IMR-90 (cell line): Measurements from ENCODE around the gene SPSB2. TPM values are rescaled to one million over a fixed set of nuclear protein-coding genes. Genes with fewer than 3 reads are reported as not detected.

Source experiments
- ATAC-seq: fragments of 200-7000 bp; cut with Tn5 transposase; 2 replicates; pipeline ENCODE4 v1.9.1; 2020; ENCODE audit warnings: low read depth, mild to moderate bottlenecking, moderate library complexity
- BruUV-seq: library from RNA; stranded (reverse); fragments of 400-500 nt; replicated peaks from 2 replicates; lab custom pipeline; 2021; lab: Mats Ljungman, UMichigan
- CTCF ChIA-PET: fragments of 300-600 bp; formaldehyde crosslinking; extraction: SDS; loops from one replicate; lab custom pipeline; 2021; ENCODE audit warnings: antibody characterized with exemption; lab: Yijun Ruan, JAX
- POLR2A ChIA-PET: fragments of 300-600 bp; sonication (Branson Sonifier 250); formaldehyde crosslinking; loops from one replicate; lab custom pipeline; 2022; ENCODE audit warnings: antibody characterized with exemption; ENCODE audit not compliant: unreplicated experiment; lab: Charles Lee
- DNase-seq: peaks from one replicate; pipeline ENCODE4 v3.0.0; 2013
- H2AFZ ChIP-seq: replicated peaks from 2 replicates; pipeline ENCODE3; 2013; ENCODE audit warnings: low read length, mild to moderate bottlenecking; ENCODE audit not compliant: poor library complexity
- H2AK5ac ChIP-seq: 2 replicates; pipeline ENCODE4 v1.6.1; 2013; ENCODE audit warnings: low read depth, low read length, inconsistent platforms
- H2AK9ac ChIP-seq: replicated peaks from 2 replicates; pipeline ENCODE3; 2013; ENCODE audit warnings: mild to moderate bottlenecking, low read depth, low read length, moderate library complexity; ENCODE audit not compliant: poor library complexity
- H2BK120ac ChIP-seq: 2 replicates; pipeline ENCODE4 v1.6.1; 2013; ENCODE audit warnings: low read depth, low read length, inconsistent platforms
- H2BK15ac ChIP-seq: 3 replicates; pipeline ENCODE4 v1.6.1; 2013; ENCODE audit warnings: low read depth, low read length, inconsistent platforms
- H2BK20ac ChIP-seq: 2 replicates; pipeline ENCODE4 v1.6.1; 2013; ENCODE audit warnings: low read depth, mild to moderate bottlenecking, inconsistent platforms, low read length, moderate library complexity
- H2BK5ac ChIP-seq: 2 replicates; pipeline ENCODE4 v1.6.1; 2013; ENCODE audit warnings: mild to moderate bottlenecking, low read depth, low read length, inconsistent platforms; ENCODE audit not compliant: poor library complexity, severe bottlenecking
- H3K14ac ChIP-seq: replicated peaks from 2 replicates; pipeline ENCODE4 v1.6.1; 2013; ENCODE audit warnings: low read depth, low read length, inconsistent platforms
- H3K18ac ChIP-seq: 2 replicates; pipeline ENCODE4 v1.6.1; 2013; ENCODE audit warnings: low read depth, low read length, control low read depth
- H3K23ac ChIP-seq: 2 replicates; pipeline ENCODE4 v1.6.1; 2013; ENCODE audit warnings: low read depth, low read length, inconsistent platforms
- H3K27ac ChIP-seq: 2 replicates; pipeline ENCODE4 v1.5.1; 2013; ENCODE audit warnings: mild to moderate bottlenecking, control low read depth, low read length; ENCODE audit not compliant: insufficient read depth
- H3K27me3 ChIP-seq: 2 replicates; pipeline ENCODE4 v1.6.1; 2013; ENCODE audit warnings: low read length; ENCODE audit not compliant: control insufficient read depth, insufficient read depth
- H3K36me3 ChIP-seq: 2 replicates; pipeline ENCODE4 v1.6.1; 2013; ENCODE audit warnings: low read length, mixed read lengths; ENCODE audit not compliant: control insufficient read depth, insufficient read depth
- H3K4ac ChIP-seq: 2 replicates; pipeline ENCODE4 v1.6.1; 2013; ENCODE audit warnings: low read depth, low read length, inconsistent platforms
- H3K4me1 ChIP-seq: 2 replicates; pipeline ENCODE4 v1.6.1; 2013; ENCODE audit warnings: low read length, mixed read lengths; ENCODE audit not compliant: control insufficient read depth, insufficient read depth
- H3K4me2 ChIP-seq: 2 replicates; pipeline ENCODE4 v1.6.1; 2013; ENCODE audit warnings: low read depth, mild to moderate bottlenecking, control low read depth, low read length, moderate library complexity
- H3K4me3 ChIP-seq: 2 replicates; pipeline ENCODE4 v1.5.1; 2013; ENCODE audit warnings: low read depth, mild to moderate bottlenecking, control low read depth, low read length, moderate library complexity; ENCODE audit not compliant: insufficient read depth
- H3K56ac ChIP-seq: 2 replicates; pipeline ENCODE4 v1.6.1; 2013; ENCODE audit warnings: low read length, inconsistent platforms; ENCODE audit not compliant: insufficient read depth; ENCODE audit errors: extremely low read depth
- H3K79me1 ChIP-seq, 2 experiments: 2 replicates each; pipeline ENCODE4 v1.6.1; 2013; ENCODE audit warnings: low read length in 2 of 2, inconsistent platforms in 1 of 2, low read depth in 1 of 2
- H3K9ac ChIP-seq: 2 replicates; pipeline ENCODE4 v1.6.1; 2013; ENCODE audit warnings: low read depth, low read length, control low read depth
- H3K9me1 ChIP-seq: 2 replicates; pipeline ENCODE4 v1.6.1; 2013; ENCODE audit warnings: low read length, inconsistent platforms; ENCODE audit not compliant: insufficient read depth
- H3K9me3 ChIP-seq: 2 replicates; pipeline ENCODE4 v1.6.1; 2013; ENCODE audit warnings: low read length; ENCODE audit not compliant: control insufficient read depth, insufficient read depth
- H4K20me1 ChIP-seq: 2 replicates; pipeline ENCODE4 v1.6.1; 2013; ENCODE audit warnings: low read length, inconsistent platforms; ENCODE audit not compliant: insufficient read depth
- H4K5ac ChIP-seq: 2 replicates; pipeline ENCODE4 v1.6.1; 2013; ENCODE audit warnings: mild to moderate bottlenecking, low read depth, low read length, control low read depth
- H4K8ac ChIP-seq, 2 experiments: 2 replicates each; pipeline ENCODE4 v1.6.1; 2013; ENCODE audit warnings: low read depth in 2 of 2, low read length in 2 of 2, control low read depth in 1 of 2, inconsistent platforms in 1 of 2
- H4K91ac ChIP-seq: 2 replicates; pipeline ENCODE4 v1.6.1; 2013; ENCODE audit warnings: low read depth, low read length, inconsistent platforms; ENCODE audit not compliant: insufficient read depth
- BHLHE40 ChIP-seq: fragments of 150-350 bp; IDR thresholded peaks from 2 replicates; pipeline ENCODE4 v1.6.1; 2016; ENCODE audit warnings: mild to moderate bottlenecking, low read depth, low read length
- CEBPB ChIP-seq: IDR thresholded peaks from 2 replicates; pipeline ENCODE4 v1.6.1; 2012; ENCODE audit warnings: low read depth, low read length, improper control_type of control experiment
- CHD1 ChIP-seq: IDR thresholded peaks from 2 replicates; pipeline ENCODE4 v1.6.1; 2012; ENCODE audit warnings: low read depth, low read length, improper control_type of control experiment
- MAFK ChIP-seq: IDR thresholded peaks from 2 replicates; pipeline ENCODE4 v1.6.1; 2012; ENCODE audit warnings: low read depth, low read length, improper control_type of control experiment
- MXI1 ChIP-seq: IDR thresholded peaks from 2 replicates; pipeline ENCODE4 v1.6.1; 2012; ENCODE audit warnings: low read depth, mild to moderate bottlenecking, low read length, moderate library complexity, borderline replicate concordance
- NFE2L2 ChIP-seq: fragments of 150-350 bp; IDR thresholded peaks from 2 replicates; pipeline ENCODE4 v1.6.1; 2016; ENCODE audit warnings: low read depth, mild to moderate bottlenecking, low read length
- RCOR1 ChIP-seq: IDR thresholded peaks from 2 replicates; pipeline ENCODE4 v1.6.1; 2012; ENCODE audit warnings: mild to moderate bottlenecking, low read length, improper control_type of control experiment; ENCODE audit not compliant: insufficient replicate concordance
- WGBS, 2 experiments: methylation state at CpG; one replicate each; pipeline versions ENCODE4 v1.1.5 to v1.1.7; 2013; ENCODE audit warnings: missing lambda C conversion rate in 2 of 2; ENCODE audit not compliant: insufficient read length in 1 of 2; ENCODE audit errors: extremely low coverage in 2 of 2; 5-methylcytosine and 5-hydroxymethylcytosine counted together
- dilution Hi-C: fragments of 300-500 bp; cut with HindIII; formaldehyde crosslinking; loops from one replicate; pipeline ENCODE4 v1.14.3; 2018; ENCODE audit warnings: low sequenced_read_pairs; ENCODE audit not compliant: unreplicated experiment
- in situ Hi-C: fragments of 300-500 bp; cut with MboI; formaldehyde crosslinking; loops from 3 replicates; pipeline ENCODE4 v1.14.3; 2019; ENCODE audit warnings: low sequenced_read_pairs, inconsistent platforms, mixed read lengths
- intact Hi-C: fragments of 100-400 bp; cut with micrococcal nuclease; formaldehyde crosslinking; loops from 2 replicates; pipeline ENCODE4 v1.10.0; 2022
- polyA plus RNA-seq, 3 experiments: library from polyadenylated mRNA; depleted of rRNA; stranded (reverse); fragments of >200 nt; gene quantifications; 2 replicates each; pipeline ENCODE4 v1.2.3, GENCODE V29; 2012; ENCODE audit warnings: low replicate concordance in 1 of 3
- total RNA-seq: library from RNA; depleted of rRNA; stranded (reverse); fragments of >200 nt; gene quantifications from 2 replicates; pipeline ENCODE4 v1.2.3, GENCODE V29; 2012
- TF ChIP-seq, protein P1 (sequence below): conservative IDR thresholded peaks from 2 replicates; pipeline ENCODE4 v1.5.1; 2012; ENCODE audit warnings: mild to moderate bottlenecking, low read depth, low read length, improper control_type of control experiment
- TF ChIP-seq, protein P2 (sequence below): fragments of 150-350 bp; IDR thresholded peaks from 2 replicates; pipeline ENCODE4 v1.6.1; 2017; ENCODE audit warnings: mild to moderate bottlenecking, antibody characterized with exemption, low read length, low read depth

Gene SPSB2
- total and polyA plus RNA-seq, 2 of the 4 experiments (the other 2 are of a cell fraction) = 1.3 to 4.1 TPM

DNA sequence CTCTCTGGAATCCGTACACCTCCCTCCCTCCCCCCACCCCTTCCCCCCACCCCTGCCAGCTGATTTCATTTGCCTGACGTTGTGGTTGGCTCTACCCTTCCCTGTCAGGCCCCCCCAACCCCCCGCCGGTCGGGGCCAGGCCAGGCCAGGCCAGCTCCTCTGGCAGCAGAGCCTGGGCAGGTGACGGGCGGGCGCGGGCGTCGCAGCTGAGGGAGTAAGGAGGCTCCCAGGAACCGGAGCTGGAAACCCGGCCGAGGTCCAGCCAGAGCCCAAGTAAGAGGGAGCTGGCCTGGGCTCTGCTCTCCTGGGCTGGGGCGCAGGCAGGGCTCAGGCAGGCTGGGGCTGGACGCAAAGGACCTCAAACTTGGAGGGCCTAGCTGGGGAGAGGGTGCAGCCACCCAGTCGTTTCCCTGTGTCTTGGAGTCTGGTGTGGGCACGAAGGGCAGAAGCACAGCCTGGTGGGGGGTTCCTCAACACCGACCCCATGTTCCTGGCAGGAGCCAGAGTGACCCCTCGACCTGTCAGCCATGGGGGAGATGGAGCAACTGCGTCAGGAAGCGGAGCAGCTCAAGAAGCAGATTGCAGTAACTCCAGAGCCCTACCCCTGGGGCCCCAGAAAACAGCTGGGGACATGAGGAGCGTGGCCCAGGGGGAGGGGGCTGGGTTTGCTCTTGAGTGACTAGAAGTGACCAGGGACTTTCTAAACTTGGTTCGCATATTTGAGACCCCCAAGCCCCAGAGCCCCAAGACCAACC lies 32.2 kb downstream of the SPSB2 start, which contains the start of gene GNB3:
Gene GNB3, plus strand, starts transcription at position 165 of the 755 bp plus-strand sequence. Its CDS starts 363 bp downstream, at position 528.
- Histone ChIP-seq H3K4me3 (no peak within 1 kb of the TSS), H2AK9ac (no peak within 1 kb of the TSS), H2BK5ac (no peak within 1 kb of the TSS), H4K8ac (no peak within 1 kb of the TSS), H3K14ac (no peak within 1 kb of the TSS), H3K9me3 (no peaks in the 10 kb centered on the region), H3K4ac (no peak within 1 kb of the TSS), H2BK120ac (no peak within 1 kb of the TSS), H3K79me1 (no peaks in the 10 kb centered on the region; a peak in 2 of 4 replicates), H3K18ac (no peak within 1 kb of the TSS), H3K27me3 (no peaks in the 10 kb centered on the region), H3K9ac (no peak within 1 kb of the TSS), H4K91ac (no peak within 1 kb of the TSS), H2AFZ (no peak within 1 kb of the TSS), H4K20me1 (peaks cover under 1% of the 10 kb centered on the region), H4K5ac (no peak within 1 kb of the TSS), H2AK5ac (no peak within 1 kb of the TSS), H3K9me1 (no peaks in the 10 kb centered on the region), H3K23ac (no peak within 1 kb of the TSS), H3K36me3 (peaks cover 74% of the 10 kb centered on the region), H3K4me2 (no peak within 1 kb of the TSS), H3K4me1 (no peaks in the 10 kb centered on the region), H2BK20ac (no peak within 1 kb of the TSS), H3K27ac (no peak within 1 kb of the TSS), H3K56ac (no peak within 1 kb of the TSS), H2BK15ac (no peak within 1 kb of the TSS)
- no peak for DNase-seq
- CTCF ChIA-PET = interaction anchor here (1.3 kb wide), 1 partner anchor 12 kb away, joined by 3 read pairs; no protein-coding TSS in a partner anchor
- ATAC-seq = no peak
- TF ChIP-seq, protein P1, sequence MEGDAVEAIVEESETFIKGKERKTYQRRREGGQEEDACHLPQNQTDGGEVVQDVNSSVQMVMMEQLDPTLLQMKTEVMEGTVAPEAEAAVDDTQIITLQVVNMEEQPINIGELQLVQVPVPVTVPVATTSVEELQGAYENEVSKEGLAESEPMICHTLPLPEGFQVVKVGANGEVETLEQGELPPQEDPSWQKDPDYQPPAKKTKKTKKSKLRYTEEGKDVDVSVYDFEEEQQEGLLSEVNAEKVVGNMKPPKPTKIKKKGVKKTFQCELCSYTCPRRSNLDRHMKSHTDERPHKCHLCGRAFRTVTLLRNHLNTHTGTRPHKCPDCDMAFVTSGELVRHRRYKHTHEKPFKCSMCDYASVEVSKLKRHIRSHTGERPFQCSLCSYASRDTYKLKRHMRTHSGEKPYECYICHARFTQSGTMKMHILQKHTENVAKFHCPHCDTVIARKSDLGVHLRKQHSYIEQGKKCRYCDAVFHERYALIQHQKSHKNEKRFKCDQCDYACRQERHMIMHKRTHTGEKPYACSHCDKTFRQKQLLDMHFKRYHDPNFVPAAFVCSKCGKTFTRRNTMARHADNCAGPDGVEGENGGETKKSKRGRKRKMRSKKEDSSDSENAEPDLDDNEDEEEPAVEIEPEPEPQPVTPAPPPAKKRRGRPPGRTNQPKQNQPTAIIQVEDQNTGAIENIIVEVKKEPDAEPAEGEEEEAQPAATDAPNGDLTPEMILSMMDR = no peak
- TF ChIP-seq, protein P2, sequence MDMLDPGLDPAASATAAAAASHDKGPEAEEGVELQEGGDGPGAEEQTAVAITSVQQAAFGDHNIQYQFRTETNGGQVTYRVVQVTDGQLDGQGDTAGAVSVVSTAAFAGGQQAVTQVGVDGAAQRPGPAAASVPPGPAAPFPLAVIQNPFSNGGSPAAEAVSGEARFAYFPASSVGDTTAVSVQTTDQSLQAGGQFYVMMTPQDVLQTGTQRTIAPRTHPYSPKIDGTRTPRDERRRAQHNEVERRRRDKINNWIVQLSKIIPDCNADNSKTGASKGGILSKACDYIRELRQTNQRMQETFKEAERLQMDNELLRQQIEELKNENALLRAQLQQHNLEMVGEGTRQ = no peak
- TF ChIP-seq CEBPB = no peak
- no peak for TF ChIP-seq RCOR1
- no peak for TF ChIP-seq CHD1
- TF ChIP-seq BHLHE40 = no peak
- TF ChIP-seq MAFK = no peak
- TF ChIP-seq NFE2L2 = no peak
- TF ChIP-seq MXI1 = no peak
- POLR2A ChIA-PET = interaction anchor here (0.5 kb wide), 1 partner anchor 1096 kb away, joined by 5 read pairs; no protein-coding TSS in a partner anchor
- no TSS peak for BruUV-seq
- intact Hi-C loops = no loop called here
- 53% methylated on average over 2 of the region's 24 CpGs; no CpG with 5 or more reads in 1 of the 2 experiments for WGBS, 2 experiments
- dilution Hi-C loops = no loop called here
- in situ Hi-C loops = no loop called here
